Subcutaneous adipose tissue (tissue), 4 donors: ENCODE results near the gene C5orf63. TPM values are rescaled to one million over a fixed set of nuclear protein-coding genes. Genes with fewer than 3 reads are reported as not detected.

Experiments
- total RNA-seq, 4 donors: library from RNA; depleted of rRNA; stranded (reverse); fragments of >200 nt; gene quantifications; one replicate each; pipeline ENCODE4 v1.1.0, GENCODE V29; 2016
- TF ChIP-seq, protein P1 (sequence below): fragments of 450-650 bp; IDR thresholded peaks from one replicate; pipeline ENCODE4 v1.5.1; 2016; ENCODE audit warnings: low read depth, mild to moderate bottlenecking, control low read depth, antibody characterized with exemption, moderate library complexity

The C5orf63 gene
- total RNA-seq, 4 donors from 2014 or later = 2.1 to 4.7 (median 2.5) TPM

GRCh38 chr5:127085371-127085770 is 12.1 kb upstream of the C5orf63 start:
- TF ChIP-seq, protein P1, sequence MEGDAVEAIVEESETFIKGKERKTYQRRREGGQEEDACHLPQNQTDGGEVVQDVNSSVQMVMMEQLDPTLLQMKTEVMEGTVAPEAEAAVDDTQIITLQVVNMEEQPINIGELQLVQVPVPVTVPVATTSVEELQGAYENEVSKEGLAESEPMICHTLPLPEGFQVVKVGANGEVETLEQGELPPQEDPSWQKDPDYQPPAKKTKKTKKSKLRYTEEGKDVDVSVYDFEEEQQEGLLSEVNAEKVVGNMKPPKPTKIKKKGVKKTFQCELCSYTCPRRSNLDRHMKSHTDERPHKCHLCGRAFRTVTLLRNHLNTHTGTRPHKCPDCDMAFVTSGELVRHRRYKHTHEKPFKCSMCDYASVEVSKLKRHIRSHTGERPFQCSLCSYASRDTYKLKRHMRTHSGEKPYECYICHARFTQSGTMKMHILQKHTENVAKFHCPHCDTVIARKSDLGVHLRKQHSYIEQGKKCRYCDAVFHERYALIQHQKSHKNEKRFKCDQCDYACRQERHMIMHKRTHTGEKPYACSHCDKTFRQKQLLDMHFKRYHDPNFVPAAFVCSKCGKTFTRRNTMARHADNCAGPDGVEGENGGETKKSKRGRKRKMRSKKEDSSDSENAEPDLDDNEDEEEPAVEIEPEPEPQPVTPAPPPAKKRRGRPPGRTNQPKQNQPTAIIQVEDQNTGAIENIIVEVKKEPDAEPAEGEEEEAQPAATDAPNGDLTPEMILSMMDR = no peak

DNA sequence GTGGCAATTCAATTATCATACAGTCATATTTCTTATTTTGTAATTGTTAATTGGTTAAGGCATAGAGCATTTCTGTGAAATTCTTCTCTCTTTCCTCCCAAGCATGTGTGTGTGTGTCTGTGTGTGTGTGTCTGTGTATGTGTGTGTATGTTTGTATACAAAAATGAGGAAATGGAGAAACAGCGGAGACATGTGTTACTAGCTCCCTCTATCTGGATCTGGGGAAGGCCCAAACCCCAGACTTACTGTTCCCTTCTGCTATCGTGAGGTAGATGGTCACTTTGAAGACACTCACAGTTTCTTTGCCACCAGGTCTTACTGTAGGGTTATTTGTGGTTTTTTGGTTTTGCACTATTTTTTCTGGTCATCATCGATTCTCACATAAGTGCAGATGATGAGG is 11.4 kb upstream of the C5orf63 start:
- TF ChIP-seq, protein P1 = no peak

GRCh38 chr5:127083711-127084110 is 10.4 kb upstream of the C5orf63 start:
- TF ChIP-seq, protein P1 = no peak

DNA sequence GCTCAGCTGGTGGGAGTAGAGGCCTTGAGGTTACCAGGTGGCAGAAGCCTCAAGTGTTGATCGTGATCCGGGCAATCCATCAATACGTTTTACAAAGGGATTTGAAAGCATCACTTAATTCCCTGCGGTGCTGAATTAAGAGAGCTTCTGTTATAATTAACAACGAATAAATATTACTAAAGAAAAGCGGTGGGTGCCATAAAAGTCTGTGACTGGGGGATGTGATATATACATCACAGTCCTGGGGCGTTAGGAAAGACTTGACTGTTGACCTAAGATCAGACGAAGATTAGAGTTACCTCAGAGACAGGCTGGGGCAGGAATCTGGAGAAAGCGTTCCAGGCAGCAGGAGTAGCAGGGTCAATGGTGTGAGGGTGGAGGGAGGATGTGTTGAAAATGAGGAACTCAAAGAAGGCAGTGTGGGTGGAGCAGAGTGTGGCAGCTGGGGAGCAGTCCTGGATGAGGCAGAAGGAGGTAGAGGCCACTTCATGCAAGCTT is 6.7 kb upstream of the C5orf63 start:
- TF ChIP-seq, protein P1 = no peak

DNA sequence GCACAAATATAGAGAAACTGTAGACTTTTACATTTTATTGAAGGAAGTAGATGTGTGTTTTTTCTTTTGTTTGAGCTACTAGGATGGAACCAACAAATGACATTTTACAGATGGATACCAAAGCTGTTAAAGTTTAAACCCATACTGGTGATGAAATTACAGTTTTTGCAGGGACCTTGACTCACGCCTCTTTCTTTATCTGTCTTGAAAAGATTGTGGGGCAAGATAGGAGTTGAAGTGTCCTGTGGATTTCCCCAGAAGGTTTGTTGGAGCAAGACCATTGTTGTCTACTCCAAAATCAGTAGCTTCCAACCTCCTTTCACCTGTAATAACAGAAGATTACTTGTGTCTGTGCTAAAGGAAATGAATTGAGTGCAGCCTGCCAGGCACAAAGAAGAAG is 4.1 kb upstream of the C5orf63 start:
- TF ChIP-seq, protein P1 = no peak

DNA sequence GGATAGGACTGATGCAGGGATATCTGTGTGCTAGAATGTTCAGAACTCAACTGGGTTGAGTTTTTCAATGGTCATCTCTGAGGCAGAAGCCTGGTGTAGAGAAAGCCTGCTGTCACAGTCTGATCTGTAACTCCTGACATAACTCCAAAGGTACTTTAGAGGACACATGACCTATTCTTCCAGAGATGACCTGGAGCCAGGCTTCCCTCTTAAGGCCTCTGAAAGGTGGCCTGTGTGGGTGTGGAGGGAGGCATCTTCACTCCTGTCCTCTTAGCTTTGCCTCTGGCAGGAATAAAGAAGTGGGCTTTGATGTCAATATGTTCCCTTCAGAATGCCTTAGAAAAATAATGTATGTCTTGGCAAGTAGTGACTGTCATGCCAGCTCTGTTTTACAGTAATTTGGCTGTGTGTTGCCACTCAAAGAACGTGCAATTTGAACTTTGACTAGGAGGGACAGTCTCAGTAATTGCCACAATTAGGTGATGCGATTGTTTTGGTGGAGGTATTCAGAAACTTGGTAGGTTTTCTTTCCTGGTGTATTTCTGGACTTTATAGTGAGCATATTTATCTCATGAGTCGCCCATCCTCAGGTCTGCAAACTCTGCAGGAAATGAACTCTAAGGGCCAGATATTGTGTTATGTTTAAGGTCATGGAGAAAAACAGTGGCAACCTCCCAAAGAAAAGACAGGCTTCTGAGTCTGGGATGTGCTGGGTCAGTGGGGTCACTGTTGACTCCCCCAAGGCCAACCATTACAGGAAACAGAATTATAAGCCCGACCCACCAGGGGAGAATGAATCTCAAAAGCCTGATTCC is 3.2 kb upstream of the C5orf63 start:
- TF ChIP-seq, protein P1 = no peak

DNA sequence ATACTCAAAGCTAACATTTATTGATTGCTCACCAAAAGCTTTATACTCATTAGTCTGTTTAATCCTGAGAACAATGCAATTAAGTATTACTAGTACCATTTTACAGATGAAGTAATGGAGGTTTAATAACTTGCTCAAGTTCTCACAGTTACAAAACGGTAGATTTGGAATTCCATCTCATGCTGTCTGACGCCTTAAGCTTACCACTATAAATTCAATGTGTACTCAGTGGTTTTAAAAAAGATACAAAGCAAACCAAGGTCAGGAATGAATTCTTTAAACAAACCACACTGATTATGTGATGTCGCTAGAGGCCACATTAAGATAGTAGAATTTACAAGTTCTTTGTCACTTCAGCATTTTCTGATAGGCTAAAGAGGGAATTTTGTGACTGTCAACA is 1.2 kb upstream of the C5orf63 start:
- TF ChIP-seq, protein P1 = no peak
